GM12801 (cell line): ENCODE results near the gene TOX2.

Experiments used
- CTCF ChIP-seq: IDR thresholded peaks from one replicate; pipeline ENCODE4 v1.5.1; 2011; ENCODE audit warnings: control low read depth; ENCODE audit not compliant: insufficient read length; ENCODE audit errors: extremely low read depth

Gene TOX2

DNA sequence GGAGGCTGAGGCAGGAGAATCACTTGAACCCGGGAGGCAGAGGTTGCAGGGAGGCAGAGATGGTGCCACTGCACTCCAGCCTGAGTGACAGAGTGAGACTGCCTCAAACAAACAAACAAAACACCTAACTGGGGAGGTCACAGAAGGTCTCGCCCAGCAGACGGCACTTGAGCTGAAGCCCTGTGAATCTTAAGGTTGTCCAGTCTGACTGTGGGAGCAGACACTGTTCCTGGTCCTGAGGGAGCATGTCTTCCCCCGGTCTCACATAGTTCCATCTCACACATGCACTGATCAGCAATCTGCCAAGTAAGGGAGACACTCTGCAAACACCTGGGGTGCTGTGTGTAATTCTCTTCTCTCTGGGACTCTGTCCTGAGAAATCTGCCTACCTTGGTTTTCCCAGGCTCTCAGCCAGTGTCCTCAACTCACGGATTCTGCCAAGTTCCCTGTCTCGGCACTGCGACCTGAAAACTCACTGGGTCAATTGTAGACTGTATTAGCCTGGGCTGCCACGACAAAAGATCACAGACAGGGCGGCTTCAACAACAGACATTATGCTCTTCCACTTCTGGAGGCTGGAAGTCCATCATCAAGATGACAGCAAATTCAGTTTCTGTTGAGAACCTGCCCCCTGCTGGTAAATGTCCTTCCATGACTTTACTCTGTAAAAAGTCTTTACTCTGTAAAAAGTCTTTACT is 178.0 kb downstream of the TOX2 start:
- no peak for TF ChIP-seq CTCF

DNA sequence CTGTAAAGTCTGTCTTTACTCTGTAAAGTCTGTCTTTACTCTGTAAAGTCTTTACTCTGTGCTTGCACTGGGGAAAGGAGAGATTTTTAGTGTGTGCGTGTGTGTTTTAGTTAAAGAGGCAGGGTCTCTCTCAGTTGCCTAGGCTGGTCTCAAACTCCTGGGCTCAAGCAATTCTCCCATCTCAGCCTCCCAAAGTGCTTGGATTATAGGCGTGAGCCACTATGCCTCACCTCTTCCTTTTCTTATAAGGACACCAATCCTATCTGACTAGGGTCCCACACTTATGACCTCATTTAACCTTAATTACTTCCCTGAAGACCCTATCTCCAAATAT is 178.6 kb downstream of the TOX2 start:
- no peak for TF ChIP-seq CTCF

GRCh38 chr20:44095831-44096230 is 181.2 kb downstream of the TOX2 start:
- no peak for TF ChIP-seq CTCF

DNA sequence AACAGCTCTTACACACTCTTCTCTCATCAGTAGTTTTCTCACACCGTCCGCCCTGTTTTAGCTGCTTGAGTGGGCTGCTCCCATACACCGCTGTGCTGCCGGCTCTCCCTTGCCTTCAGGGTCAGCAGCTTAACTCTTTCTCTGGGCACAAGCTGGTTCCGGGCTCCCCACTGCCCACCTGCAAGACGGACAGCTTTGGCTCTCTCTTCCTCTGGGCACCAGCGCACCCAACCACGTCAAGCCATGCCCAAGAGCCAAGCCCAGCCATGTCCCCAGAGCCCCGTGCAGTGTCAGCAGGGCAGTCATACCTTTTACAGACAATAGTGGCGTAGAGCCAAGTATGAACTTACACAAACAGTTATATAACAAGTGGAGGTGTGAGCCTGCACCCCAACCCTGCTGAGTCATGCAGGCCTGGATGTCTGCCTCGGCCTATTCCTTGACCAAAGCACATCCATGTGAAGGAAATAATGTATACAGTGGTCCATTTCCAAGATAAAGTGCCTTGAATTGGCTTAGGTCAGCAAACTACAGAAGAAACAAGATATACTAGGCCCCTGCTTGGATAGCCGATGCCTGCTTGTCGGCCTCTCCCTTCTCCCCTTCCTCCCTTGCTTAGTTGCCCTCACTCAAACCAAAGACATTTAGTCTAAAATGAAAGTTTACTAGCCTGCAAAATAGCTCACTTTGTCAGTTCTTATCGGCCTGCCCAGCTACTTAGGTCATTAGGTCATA is 183.0 kb downstream of the TOX2 start:
- TF ChIP-seq CTCF: no peak

GRCh38 chr20:44098256-44098630 is 183.6 kb downstream of the TOX2 start:
- no peak for TF ChIP-seq CTCF

DNA sequence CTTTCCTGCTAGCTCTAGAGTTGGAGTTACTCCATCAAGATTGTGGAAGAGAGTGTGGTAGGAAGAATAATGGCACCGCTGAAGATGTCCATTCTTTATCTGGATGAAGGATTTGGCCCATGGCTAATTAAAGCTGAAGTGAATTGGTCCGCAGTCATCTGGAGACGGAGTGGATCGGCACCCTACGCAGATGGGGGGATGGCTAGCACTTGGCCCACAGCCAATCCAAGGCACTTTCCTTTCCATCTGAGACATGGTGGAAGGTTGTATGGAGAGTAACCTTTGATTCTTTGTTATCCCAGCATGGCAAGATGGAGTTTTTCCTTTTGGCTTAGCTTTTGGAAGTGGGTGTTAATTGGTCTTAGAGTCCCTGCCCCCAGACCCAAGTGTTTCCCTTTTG is 184.0 kb downstream of the TOX2 start:
- TF ChIP-seq CTCF: no peak

DNA sequence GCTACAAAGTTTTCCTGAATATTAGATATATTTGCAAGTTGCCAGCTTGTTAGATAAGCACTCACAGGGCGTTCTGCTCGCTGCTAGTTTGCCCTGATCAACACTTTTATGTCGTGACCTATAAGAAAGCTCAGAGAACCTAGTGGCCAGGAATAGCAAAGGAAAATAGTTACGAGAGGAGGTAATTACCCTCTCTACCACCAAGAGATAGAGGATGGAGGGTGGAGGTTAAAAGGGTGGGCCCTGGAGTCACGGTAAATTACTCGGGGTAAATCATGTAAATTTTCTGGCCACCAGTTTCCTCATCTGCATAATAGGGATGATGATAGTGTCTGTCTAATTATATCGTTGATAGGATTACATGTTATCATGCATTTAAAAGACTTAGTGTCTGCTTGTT is 185.2 kb downstream of the TOX2 start:
- no peak for TF ChIP-seq CTCF
